Panc1 (cell line): Measurements from ENCODE around the gene ELF3. TPM values are rescaled to one million over a fixed set of nuclear protein-coding genes. Genes with fewer than 3 reads are reported as not detected.
A peak's percentile ranks its signal among the peaks of the same experiment; 100 is the strongest.

Experiments
- ATAC-seq: fragments of 200-7000 bp; cut with Tn5 transposase; 2 replicates; pipeline ENCODE4 v1.9.1; 2020; ENCODE audit warnings: mild to moderate bottlenecking, moderate library complexity
- BruUV-seq: library from RNA; stranded (reverse); fragments of 400-500 nt; replicated peaks from 2 replicates; lab custom pipeline; 2021; lab: Mats Ljungman, UMichigan
- CTCF ChIA-PET: fragments of 300-600 bp; sonication (Branson Sonifier 250); formaldehyde crosslinking; loops from one replicate; lab custom pipeline; 2022; ENCODE audit warnings: antibody characterized with exemption; lab: Charles Lee
- POLR2A ChIA-PET: fragments of 300-600 bp; sonication (Branson Sonifier 250); formaldehyde crosslinking; loops from one replicate; lab custom pipeline; 2022; ENCODE audit warnings: antibody characterized with exemption; lab: Charles Lee
- DNase-seq: peaks from one replicate; pipeline ENCODE4 v3.0.0-alpha.2; 2010; ENCODE audit warnings: low read depth, low spot score
- H3K27ac ChIP-seq: 2 replicates; pipeline ENCODE4 v1.5.1; 2011; ENCODE audit warnings: mild to moderate bottlenecking, low read length, inconsistent platforms
- H3K27me3 ChIP-seq: fragments of 200-500 bp; sonication (Bioruptor generic); 2 replicates; pipeline ENCODE4 v1.6.0; 2014; ENCODE audit warnings: low read length, inconsistent platforms; ENCODE audit not compliant: control insufficient read depth, insufficient read depth
- H3K36me3 ChIP-seq: fragments of 200-500 bp; sonication (Bioruptor generic); 2 replicates; pipeline ENCODE4 v1.5.1; 2014; ENCODE audit warnings: inconsistent platforms, mild to moderate bottlenecking, low read length, moderate library complexity; ENCODE audit not compliant: control insufficient read depth, insufficient read depth
- H3K4me1 ChIP-seq: 2 replicates; pipeline ENCODE4 v1.5.1; 2011; ENCODE audit warnings: inconsistent platforms, mild to moderate bottlenecking, low read length, moderate library complexity; ENCODE audit not compliant: control insufficient read depth, insufficient read depth
- H3K4me3 ChIP-seq, 2 experiments: 2 replicates each; pipeline ENCODE4 v1.5.1; 2011 to 2012; ENCODE audit warnings: low read depth in 2 of 2, low read length in 2 of 2, mild to moderate bottlenecking in 2 of 2, inconsistent platforms in 1 of 2, moderate library complexity in 1 of 2
- H3K9me3 ChIP-seq: fragments of 200-500 bp; sonication (Bioruptor generic); 2 replicates; pipeline ENCODE4 v1.5.1; 2014; ENCODE audit warnings: low read depth, mild to moderate bottlenecking, inconsistent platforms, low read length, moderate library complexity; ENCODE audit not compliant: control insufficient read depth, insufficient read depth
- POLR2AphosphoS5 ChIP-seq: IDR thresholded peaks from 2 replicates; pipeline ENCODE4 v1.6.1; 2012; ENCODE audit warnings: mild to moderate bottlenecking, low read depth, low read length, moderate library complexity
- SIN3A ChIP-seq: IDR thresholded peaks from 2 replicates; pipeline ENCODE4 v1.6.1; 2012; ENCODE audit warnings: low read depth, mild to moderate bottlenecking, low read length, moderate library complexity, borderline replicate concordance; ENCODE audit not compliant: insufficient read depth
- TCF7L2 ChIP-seq: IDR thresholded peaks from 2 replicates; pipeline ENCODE4 v1.6.1; 2011; ENCODE audit warnings: mild to moderate bottlenecking, low read depth, low read length, inconsistent platforms
- in situ Hi-C: cut with HindIII; loops from 2 replicates; pipeline ENCODE4 v1.10.0; 2016; ENCODE audit warnings: low sequenced_read_pairs, low pct_unique_long_range_greater_than_20kb
- intact Hi-C: fragments of 100-400 bp; cut with micrococcal nuclease; formaldehyde crosslinking; loops from one replicate; pipeline ENCODE4 v1.10.0; 2022; ENCODE audit not compliant: unreplicated experiment
- total RNA-seq: library from RNA; stranded (reverse); gene quantifications from one replicate; pipeline ENCODE4 v1.2.1, GENCODE V29; 2021; ENCODE audit not compliant: unreplicated experiment
- TF ChIP-seq, protein P1 (sequence below), 2 experiments: IDR thresholded peaks; 2 replicates each; pipeline ENCODE4 v1.6.1; 2011 to 2012; ENCODE audit warnings: low read depth in 2 of 2, control low read depth in 1 of 2, low read length in 1 of 2, mild to moderate bottlenecking in 1 of 2, moderate library complexity in 1 of 2; ENCODE audit not compliant: insufficient read depth in 1 of 2
- TF ChIP-seq, protein P2 (sequence below): fragments of 450-650 bp; IDR thresholded peaks from 2 replicates; pipeline ENCODE4 v1.5.1; 2017; ENCODE audit warnings: mild to moderate bottlenecking

The ELF3 gene
- total RNA-seq, 1 experiment from 2014 or later: 126 TPM

DNA sequence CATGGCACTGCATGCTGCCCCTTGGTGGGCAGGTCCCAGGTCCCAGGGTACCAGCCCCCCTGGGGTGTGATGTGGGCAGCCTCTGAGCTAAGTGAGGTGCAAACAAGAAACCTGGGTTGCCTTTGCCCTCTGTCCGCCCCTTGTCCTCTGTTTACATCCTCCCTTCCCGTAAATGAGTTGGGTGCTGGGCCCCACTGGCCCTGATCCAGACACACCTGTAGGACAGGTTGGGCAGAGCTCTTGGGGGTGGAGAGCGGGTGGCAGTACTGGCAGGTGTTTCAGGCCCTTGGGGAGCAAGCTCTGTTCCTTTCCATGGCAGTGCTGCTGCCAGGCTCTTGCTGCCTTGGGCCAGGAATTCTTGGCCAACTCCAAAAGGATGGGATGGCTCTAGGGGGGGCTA, 35.8 kb downstream of the ELF3 start:
- H3K27me3 ChIP-seq: no peaks in the 10 kb centered on the region
- CTCF ChIA-PET: no interaction called here
- peaks cover 11% of the 10 kb centered on the region for H3K4me1 ChIP-seq
- H3K36me3 ChIP-seq: no peaks in the 10 kb centered on the region
- H3K4me3 ChIP-seq: no peak overlapping the region
- DNase-seq (no peak), ATAC-seq (no peak)
- TF ChIP-seq POLR2AphosphoS5 (no peak), SIN3A (no peak), TCF7L2 (no peak)
- TF ChIP-seq, protein P1, sequence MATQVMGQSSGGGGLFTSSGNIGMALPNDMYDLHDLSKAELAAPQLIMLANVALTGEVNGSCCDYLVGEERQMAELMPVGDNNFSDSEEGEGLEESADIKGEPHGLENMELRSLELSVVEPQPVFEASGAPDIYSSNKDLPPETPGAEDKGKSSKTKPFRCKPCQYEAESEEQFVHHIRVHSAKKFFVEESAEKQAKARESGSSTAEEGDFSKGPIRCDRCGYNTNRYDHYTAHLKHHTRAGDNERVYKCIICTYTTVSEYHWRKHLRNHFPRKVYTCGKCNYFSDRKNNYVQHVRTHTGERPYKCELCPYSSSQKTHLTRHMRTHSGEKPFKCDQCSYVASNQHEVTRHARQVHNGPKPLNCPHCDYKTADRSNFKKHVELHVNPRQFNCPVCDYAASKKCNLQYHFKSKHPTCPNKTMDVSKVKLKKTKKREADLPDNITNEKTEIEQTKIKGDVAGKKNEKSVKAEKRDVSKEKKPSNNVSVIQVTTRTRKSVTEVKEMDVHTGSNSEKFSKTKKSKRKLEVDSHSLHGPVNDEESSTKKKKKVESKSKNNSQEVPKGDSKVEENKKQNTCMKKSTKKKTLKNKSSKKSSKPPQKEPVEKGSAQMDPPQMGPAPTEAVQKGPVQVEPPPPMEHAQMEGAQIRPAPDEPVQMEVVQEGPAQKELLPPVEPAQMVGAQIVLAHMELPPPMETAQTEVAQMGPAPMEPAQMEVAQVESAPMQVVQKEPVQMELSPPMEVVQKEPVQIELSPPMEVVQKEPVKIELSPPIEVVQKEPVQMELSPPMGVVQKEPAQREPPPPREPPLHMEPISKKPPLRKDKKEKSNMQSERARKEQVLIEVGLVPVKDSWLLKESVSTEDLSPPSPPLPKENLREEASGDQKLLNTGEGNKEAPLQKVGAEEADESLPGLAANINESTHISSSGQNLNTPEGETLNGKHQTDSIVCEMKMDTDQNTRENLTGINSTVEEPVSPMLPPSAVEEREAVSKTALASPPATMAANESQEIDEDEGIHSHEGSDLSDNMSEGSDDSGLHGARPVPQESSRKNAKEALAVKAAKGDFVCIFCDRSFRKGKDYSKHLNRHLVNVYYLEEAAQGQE (IDR thresholded peaks at IDR 0.05; ENCODE audit: insufficient read depth in 1 of 2, low read depth in 2 of 2, low read length in 1 of 2): no peak
- TF ChIP-seq, protein P2, sequence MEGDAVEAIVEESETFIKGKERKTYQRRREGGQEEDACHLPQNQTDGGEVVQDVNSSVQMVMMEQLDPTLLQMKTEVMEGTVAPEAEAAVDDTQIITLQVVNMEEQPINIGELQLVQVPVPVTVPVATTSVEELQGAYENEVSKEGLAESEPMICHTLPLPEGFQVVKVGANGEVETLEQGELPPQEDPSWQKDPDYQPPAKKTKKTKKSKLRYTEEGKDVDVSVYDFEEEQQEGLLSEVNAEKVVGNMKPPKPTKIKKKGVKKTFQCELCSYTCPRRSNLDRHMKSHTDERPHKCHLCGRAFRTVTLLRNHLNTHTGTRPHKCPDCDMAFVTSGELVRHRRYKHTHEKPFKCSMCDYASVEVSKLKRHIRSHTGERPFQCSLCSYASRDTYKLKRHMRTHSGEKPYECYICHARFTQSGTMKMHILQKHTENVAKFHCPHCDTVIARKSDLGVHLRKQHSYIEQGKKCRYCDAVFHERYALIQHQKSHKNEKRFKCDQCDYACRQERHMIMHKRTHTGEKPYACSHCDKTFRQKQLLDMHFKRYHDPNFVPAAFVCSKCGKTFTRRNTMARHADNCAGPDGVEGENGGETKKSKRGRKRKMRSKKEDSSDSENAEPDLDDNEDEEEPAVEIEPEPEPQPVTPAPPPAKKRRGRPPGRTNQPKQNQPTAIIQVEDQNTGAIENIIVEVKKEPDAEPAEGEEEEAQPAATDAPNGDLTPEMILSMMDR: no peak
- no TSS peak for BruUV-seq
- peak overlapping the region; percentile 45; the same call in 1 of the 2 replicates for H3K27ac ChIP-seq
- intact Hi-C loops (no loop called here), in situ Hi-C loops (no loop called here)
- H3K9me3 ChIP-seq: no peaks in the 10 kb centered on the region
- POLR2A ChIA-PET: no interaction called here

DNA sequence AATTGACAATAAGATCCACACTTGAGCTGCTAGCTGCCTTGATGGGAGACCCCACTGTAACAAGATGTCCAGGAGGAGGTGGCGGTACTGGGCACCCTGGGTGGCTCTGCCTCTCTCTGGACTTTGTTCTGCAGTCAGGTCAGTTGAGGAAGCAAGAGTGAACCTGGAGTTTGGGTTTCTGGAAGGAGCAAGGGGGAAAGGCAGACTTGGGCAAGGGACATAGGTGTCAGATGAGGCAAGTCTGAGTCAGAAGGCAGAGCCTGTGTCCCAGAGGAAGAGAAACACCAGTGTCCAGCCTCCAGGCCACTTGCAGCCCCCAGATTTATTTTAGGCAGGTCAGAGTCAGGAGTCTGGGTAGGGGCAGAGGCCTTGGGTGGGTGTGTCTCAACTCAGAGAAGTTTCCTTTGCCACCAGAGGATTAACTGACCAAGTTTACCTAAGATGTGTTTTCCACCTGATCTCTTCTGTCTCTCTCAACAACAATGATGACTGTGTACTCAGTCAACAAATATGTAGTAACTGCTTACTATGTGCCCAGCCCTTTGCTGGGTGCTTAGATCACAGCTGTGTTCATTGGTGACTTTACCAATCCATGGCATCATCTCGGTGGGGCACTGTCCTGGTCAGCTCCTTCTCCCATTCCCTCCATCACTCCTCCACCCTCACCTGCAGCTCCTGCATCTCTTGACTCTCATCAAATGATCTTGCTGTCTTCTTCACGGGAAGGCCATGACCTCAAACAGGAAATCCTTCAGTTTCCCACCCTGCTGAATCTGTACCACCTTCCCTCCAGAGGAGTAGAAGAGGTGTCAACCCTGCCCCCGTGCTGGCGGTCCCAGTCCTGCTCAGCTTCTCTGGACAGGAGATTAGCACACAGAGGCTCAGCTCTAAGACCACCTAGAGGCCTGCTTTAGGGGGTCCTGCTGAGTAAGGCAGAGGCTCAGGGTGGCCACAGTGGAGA, 36.6 kb downstream of the ELF3 start:
- CTCF ChIA-PET: interaction anchor here (0.6 kb wide), 1 partner anchor 67 kb away, joined by 3 read pairs; no protein-coding TSS in a partner anchor
- Histone ChIP-seq H3K4me3 (no peak overlapping the region), H3K27me3 (no peaks in the 10 kb centered on the region), H3K4me1 (peaks cover 11% of the 10 kb centered on the region), H3K9me3 (no peaks in the 10 kb centered on the region), H3K36me3 (no peaks in the 10 kb centered on the region), H3K27ac (peak overlapping the region; percentile 45; the same call in 1 of the 2 replicates)
- TF ChIP-seq TCF7L2 (no peak), SIN3A (no peak), POLR2AphosphoS5 (no peak)
- TF ChIP-seq, protein P2: no peak
- TF ChIP-seq, protein P1 (IDR thresholded peaks at IDR 0.05; ENCODE audit: insufficient read depth in 1 of 2, low read depth in 2 of 2, low read length in 1 of 2): no peak
- no TSS peak for BruUV-seq
- intact Hi-C loops (no loop called here), in situ Hi-C loops (no loop called here)
- POLR2A ChIA-PET: no interaction called here
- ATAC-seq: peak; percentile 68
- peak; percentile 80 for DNase-seq
